ENCODE data around the gene TXNIP.
"Not testable (repeated sequence)": the region's sequence is repeated elsewhere in the genome, so short reads cannot be mapped to it uniquely, and the experiment has no call there.

TXNIP gene

GRCh38 chr1:145996433-145997015, at the start of gene TXNIP:
Gene TXNIP, minus strand, starts transcription at chr1:145996579. Its CDS starts 313 bp downstream, at chr1:145996266.
- ATAC-seq (peak; percentile 88), DNase-seq (peak; percentile 95)

GRCh38 chr1:146039844-146040194, 43.4 kb upstream of the TXNIP start:
- no peak for DNase-seq

GRCh38 chr1:146036965-146037646, 40.7 kb upstream of the TXNIP start:
- ATAC-seq (peak; percentile 50), DNase-seq (peak; percentile 80)

More at GRCh38 chr1:146039844-146040194, 43.4 kb upstream of the TXNIP start:
- no peak for ATAC-seq

- ATAC-seq (no peak), DNase-seq (no peak)
Measured at GRCh38 chr1:146036241-146036964, 40.0 kb upstream of the TXNIP start.

GRCh38 chr1:146035048-146035423, 38.7 kb upstream of the TXNIP start:
- ATAC-seq (no peak), DNase-seq (no peak)

DNA sequence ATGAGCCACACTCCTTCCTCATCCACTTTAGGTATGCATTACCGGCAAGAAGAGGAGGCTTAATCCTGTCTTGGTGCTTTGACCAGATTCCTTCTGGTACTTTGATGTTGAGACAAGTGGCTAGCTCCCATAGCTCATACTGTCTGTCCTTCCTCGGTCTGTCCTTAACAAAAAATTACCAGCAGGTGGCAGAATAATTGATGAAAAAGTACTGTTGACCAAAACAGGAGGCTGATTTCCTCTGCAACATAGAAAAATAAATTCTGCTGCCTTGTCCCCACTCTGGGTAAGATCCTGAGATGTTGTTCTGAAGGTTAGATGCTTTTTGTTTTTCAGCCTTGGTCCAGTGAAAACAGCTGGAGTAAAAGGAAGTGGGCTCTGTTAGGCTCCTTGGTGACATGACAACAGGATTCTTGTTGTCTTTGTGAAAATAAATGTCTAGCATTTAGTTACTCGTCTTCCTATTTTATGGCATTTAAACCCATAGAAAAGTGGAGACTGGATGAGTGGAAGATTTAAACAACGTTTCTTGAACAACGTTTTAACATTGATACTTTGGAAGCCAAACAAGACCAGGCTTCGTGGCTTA, 36.3 kb upstream of the TXNIP start:
- no peak for ATAC-seq
- DNase-seq = no peak

DNA sequence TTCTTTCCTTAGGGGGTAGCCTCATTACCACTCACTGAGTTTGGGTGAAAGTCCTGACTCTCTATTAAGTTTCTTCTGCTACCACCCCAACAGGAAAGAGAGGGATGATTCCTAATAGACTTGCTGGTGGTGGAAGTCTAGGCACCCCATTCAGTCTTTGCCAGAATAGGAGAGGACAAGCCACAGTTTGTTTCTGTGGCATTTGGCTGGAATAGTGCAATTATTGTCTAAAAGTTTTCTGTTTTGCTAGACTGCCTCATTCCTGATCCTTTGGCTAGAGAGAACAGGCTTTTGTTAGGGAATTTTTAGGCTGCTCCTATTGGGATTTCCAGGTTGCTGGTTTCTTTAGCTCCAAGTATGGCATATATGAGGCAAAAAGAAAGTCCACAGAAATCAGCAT, 35.1 kb upstream of the TXNIP start:
- ATAC-seq = no peak
- DNase-seq = no peak

DNA sequence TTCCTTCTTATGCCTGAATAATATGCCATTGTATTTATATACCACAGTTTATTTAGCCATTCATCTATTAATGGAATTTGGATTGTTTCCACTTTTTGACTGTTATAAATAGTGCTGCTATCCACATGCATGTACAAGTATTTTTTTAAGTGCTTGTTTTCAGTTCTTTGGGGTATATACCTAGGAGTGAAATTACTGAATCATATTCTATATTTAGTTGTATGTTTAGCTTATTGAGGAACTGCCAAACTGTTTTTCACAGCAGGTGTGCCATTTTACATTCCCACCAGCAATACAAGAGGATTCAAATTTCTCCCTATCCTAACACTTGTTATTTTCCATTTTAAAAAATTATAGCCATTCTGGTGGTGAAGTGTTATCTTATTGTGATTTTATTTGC, 32.7 kb upstream of the TXNIP start:
- DNase-seq (no peak), ATAC-seq (no peak)

DNA sequence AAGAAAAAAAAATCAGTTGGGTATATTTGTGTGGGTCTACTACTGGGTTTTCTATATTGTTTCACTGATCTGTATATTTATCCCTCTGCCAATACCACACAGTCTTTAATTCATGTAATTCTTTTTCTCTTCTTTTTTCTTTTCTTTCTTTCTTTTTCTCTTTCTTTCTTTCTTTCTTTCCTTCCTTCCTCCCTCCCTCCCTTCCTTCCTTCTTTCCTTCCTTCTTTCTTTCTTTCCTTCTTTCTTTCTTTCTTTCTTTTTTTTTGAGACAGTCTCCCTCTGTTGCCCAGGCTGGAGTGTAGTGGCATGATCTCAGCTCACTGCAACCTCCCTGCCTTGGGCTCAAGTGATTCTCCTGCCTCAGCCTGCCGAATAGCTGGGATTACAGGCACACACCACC, 30.3 kb upstream of the TXNIP start:
- ATAC-seq, DNase-seq: not testable (repeated sequence)

- ATAC-seq = not testable (repeated sequence)
Measured at GRCh38 chr1:146025787-146026495, 29.6 kb upstream of the TXNIP start.

GRCh38 chr1:146022403-146023127, 26.2 kb upstream of the TXNIP start:
- ATAC-seq = no peak
- DNase-seq = no peak

More at GRCh38 chr1:146025787-146026495, 29.6 kb upstream of the TXNIP start:
- DNase-seq = not testable (repeated sequence)

DNA sequence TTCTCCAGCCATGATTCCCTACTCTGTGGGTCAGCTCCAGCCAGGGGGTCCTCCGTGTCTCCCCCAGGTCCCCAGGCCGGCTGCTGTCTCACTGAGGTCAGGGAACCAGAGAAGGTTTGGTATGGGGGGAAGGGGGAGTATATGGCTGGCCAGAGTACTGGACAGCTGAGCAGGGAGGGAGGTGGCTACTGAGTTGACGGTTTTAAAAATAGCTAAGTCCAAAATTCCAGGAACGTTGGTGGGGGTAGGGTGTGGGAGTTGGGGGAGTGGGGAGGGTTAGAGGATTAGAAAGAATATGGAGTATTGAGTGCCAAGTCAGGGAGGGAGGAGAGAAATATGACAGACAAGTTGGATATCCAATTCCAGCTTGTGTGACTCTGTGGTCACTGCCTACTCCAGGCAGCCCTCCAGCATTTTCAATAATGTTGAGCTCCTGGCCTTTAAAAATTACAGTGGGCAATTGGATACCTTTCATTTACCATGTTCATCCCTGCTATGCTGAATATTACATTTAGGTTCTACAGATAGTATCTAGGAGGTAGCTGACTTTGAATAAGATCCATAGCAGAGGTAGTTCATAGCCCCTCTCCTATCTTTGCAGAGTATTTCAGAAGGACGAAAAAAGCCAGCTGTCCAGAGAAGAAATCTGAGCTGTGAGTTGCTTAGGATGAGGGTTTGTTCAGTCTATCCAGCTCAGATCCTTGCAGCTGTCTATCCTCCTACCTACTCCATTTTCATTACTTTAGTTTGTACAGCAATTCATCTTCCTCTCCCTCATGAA, 25.4 kb upstream of the TXNIP start, which contains the start of gene HJV:
TSS of gene HJV (minus strand) at position 114 of the 781 bp plus-strand sequence. CDS start 1,504 bp downstream, outside the sequence.
- ATAC-seq (no peak), DNase-seq (no peak)

DNA sequence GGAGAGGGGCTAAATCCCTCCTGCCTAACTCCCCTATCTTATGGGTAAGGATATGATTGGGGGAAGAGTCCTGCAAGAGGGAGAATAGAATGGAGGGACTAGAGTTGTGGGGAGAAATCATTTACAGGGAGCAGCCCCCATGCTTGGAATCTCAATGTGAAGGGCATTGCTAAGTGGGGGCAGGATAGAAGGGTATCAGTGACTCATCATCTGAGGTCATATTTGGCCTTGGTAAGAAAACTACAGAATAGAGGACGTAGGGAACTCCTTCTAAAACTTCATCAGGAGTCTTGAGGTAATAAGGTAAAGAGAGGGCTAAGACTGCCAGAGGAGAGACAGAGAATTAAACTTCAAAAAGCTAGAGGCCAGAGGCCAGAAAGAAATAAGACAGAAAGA, 24.7 kb upstream of the TXNIP start:
- ATAC-seq (no peak), DNase-seq (no peak)

GRCh38 chr1:146020058-146021049, 24.0 kb upstream of the TXNIP start:
- ATAC-seq (no peak), DNase-seq (no peak)

DNA sequence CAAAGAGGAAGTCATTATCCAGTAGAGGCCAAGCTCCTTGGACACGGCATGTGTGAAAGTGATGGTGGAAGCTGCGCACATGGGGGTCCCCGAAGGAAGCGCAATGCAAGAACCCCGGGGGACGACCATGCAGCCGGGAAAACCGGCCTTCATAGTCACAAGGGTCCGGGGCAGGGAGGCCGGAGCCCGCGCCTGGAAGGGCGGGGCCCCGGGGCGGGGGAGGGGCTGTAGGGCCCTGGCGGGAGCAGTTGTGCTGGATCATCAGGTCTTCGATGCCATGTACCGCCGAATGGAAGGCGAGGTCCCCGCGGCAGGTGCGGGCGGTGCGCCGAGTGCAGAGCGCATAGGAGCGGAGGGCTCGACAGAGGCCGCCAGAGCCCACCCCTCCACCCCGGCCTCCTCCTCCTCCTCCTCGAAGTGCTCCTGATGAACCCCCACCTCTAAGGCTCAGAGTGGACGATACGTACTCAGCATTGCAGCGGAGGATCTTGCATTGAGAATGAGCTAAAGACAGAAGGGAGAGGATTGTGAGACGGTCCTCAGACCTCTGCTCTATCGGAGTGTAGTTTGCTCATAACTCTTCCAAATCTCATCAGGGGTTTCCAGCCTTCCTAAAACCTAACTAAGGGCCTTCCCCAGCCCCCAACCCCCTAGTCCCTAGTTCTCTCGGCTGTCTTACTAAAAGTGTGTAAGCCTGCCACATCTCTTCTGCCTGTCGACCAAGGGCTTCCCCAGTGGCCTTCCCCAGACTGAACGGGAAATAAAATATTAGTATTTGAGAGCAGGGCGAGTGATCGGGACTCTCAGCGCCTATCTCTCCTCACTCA, 23.1 kb upstream of the TXNIP start:
- DNase-seq (no peak), ATAC-seq (peak; percentile 28)

DNA sequence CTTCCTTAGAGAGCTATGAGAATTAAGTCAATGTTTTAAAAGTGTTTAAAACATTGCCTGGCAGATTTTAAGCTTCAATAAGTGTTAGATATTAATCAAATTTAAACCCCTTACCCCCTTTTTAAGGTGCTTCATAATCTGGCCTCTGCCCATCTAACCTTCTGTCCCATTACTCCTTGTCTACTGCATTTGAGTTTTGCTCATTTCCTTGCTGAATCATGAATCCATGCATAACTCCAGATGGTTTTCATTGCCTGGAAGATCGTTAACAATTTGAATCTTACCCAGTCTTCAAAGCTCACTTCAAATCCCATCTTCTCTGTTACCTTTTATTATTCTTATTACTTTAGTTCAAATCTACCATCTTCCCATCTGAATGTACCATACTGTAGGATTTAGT, 20.5 kb upstream of the TXNIP start:
- ATAC-seq (no peak), DNase-seq (no peak)

GRCh38 chr1:146013559-146013922, 17.2 kb upstream of the TXNIP start:
- ATAC-seq (no peak), DNase-seq (no peak)

DNA sequence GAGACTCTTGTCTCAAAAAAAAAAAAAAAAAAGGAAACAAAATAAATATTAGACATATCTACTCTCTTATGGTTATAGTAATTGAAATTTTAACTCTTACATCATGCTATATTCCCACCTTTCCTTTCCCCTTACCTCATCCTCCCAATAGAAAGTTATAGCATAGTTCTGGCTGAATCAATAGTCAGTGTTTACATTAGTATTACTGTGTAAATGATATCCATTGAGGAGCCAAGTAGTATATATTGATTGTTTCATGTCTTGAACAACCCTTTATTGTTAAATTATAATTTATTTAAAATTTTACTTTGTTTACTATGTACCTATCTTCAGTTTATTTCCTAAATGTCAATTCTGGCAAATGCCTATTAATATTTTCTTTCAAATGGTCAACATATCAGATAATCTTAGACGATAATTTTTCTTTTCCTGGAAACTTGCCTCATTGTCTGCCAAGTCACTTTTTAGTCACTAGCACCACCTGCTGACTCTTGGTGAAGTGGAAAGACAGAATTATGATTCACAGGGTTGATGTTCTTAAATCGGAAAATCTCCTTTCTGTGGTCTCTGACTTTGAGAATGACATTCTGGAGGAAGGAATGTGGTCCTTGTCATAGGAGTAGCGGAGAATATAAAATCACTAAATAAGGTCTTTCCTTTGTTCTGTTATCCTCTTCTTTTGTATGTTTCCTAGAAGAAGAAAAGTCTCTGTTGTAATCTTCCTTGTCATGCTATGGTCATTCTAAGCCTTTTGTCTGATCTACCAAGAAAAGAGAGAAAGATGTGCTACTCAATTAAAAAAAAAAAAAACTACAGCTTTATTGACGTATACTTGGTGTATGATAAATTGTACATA, 16.6 kb upstream of the TXNIP start:
- DNase-seq (peak; percentile 59), ATAC-seq (peak; percentile 82)
